DMS53 (cell line): ENCODE data around the gene RFC3.
"Not testable (repeated sequence)": the region's sequence is repeated elsewhere in the genome, so short reads cannot be mapped to it uniquely, and the experiment has no call there.

Experiments used
- DNase-seq: peaks from one replicate; lab custom pipeline; 2025; lab: John Stamatoyannopoulos, UW

RFC3 gene

GRCh38 chr13:33806470-33807248 lies 11.3 kb upstream of the RFC3 start:
- DNase-seq, result no peak

DNA sequence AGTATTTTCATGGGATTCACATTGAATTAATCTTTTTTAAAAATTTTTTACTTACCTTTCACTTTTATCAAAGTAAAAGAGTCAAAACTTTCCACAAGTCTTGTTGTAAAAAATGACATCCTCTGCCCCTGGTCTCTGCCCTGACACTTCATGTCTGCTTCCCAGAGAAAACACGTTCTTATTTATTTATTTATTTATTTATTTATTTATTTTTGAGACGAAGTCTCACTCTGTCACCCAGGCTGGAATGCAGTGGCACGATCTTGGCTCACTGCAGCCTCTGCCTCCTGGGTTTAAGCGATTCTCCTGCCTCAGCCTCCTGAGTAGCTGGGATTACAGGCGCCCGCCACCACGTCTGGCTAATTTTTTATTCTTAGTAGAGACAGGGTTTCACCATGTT lies 5.1 kb upstream of the RFC3 start:
- DNase-seq, result not testable (repeated sequence)

DNA sequence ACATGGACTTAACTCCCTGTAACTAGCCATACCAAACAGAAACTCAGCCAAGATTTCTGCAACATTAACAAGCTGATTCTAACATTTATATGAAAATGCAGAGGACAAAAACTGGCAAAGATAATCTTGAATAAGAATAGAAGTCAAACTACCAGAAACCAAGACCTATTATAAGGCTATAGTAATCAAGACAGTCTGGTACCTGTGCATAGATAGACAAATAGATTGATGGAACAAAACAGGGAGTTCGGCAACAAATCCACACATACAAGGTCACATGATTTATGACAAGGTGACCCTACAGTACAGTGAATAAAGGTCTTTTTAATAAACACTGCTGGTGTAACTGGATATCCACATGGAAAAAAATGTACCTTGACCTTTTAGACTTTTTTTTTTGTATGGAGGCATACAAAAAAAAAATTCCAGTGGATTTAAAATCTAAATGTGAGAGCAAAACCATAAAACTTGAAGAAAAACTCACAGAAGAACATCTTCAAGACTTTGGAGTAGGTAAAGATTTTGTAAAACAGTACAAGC lies 2.9 kb upstream of the RFC3 start:
- no peak for DNase-seq

GRCh38 chr13:33816912-33817311 lies 1.0 kb upstream of the RFC3 start:
- DNase-seq, result no peak

DNA sequence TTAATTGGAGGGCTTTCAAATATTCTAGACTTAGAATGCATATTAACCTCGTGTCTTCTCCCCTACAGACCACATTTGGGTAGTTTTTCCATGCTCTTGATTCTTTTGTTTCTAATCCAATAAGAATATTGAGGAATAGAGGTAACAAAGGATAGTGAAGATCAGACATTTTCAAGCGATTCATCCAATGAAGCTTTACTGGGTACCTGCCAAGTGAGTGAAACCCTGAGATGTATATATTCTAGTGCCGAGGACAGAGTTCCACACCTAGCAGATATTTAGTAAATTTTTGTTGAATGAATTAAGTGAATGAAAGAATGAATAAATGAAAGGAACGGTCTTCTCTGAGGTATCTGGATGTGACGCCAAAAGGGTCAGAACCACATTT lies 442 bp upstream of the RFC3 start:
- DNase-seq, result peak; percentile 57

- no peak for DNase-seq
These were observed 7.1 kb downstream of the RFC3 start for GRCh38 chr13:33825083-33825482.

GRCh38 chr13:33827139-33827538 lies 9.2 kb downstream of the RFC3 start:
- DNase-seq, result no peak

DNA sequence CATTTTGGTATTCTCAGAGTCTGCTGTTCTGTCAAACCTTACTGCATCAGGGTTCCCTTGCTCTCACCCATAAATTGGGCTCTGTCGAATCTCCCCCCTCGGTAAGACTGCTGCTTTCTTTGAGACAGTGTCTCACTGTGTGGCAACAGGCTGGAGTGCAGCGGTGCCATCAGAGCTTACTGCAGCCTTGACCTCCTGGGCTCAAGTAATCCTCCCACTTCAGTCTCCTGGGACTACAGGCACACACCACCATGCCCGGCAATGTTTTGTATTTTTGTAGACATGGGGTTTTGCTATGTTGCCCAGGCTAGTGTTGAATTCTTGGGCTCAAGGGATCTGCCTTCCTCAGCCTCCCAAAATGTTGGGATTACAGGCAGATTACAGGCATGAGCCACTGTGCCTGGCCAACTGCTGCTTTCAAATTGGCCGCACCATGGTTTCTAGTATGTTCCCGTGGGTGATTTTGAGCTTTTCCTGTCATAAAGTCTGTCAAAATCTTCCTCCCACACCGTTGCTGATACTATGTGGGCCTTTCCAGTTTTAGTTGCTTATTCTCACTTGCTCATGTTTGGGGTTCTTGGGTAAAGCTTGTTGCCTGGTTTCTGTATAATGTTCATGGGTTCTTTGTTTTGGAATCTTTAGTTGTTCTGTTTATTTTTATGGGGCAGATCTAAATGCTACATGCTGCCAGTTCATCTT lies 10.6 kb downstream of the RFC3 start:
- no peak for DNase-seq

DNA sequence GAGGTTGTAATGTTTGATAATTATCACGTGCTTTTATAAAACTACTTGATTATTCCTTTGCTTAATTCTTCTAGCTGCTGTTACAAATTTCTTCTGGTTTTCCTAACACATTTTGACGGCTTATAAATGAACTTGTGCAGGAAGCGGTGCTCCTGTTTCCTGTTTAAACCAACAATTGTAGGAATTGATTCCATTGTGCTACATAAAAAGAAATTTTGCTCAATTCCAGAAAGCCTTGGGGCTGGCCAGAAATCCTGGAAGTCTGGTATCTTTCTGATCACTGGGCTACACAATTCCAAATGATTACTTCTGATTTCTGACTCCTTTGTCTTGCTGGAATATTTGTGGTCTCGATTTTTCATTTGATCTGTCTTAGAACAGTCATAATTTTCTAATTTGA lies 14.9 kb downstream of the RFC3 start:
- no peak for DNase-seq

- no peak for DNase-seq
These were observed 20.7 kb downstream of the RFC3 start for GRCh38 chr13:33838647-33839046.

- DNase-seq, result no peak
These were observed 22.5 kb downstream of the RFC3 start for GRCh38 chr13:33840402-33840801.

- DNase-seq, result no peak
These were observed 24.3 kb downstream of the RFC3 start for GRCh38 chr13:33842207-33842606.

- no peak for DNase-seq
These were observed 25.0 kb downstream of the RFC3 start for GRCh38 chr13:33842986-33843385.

DNA sequence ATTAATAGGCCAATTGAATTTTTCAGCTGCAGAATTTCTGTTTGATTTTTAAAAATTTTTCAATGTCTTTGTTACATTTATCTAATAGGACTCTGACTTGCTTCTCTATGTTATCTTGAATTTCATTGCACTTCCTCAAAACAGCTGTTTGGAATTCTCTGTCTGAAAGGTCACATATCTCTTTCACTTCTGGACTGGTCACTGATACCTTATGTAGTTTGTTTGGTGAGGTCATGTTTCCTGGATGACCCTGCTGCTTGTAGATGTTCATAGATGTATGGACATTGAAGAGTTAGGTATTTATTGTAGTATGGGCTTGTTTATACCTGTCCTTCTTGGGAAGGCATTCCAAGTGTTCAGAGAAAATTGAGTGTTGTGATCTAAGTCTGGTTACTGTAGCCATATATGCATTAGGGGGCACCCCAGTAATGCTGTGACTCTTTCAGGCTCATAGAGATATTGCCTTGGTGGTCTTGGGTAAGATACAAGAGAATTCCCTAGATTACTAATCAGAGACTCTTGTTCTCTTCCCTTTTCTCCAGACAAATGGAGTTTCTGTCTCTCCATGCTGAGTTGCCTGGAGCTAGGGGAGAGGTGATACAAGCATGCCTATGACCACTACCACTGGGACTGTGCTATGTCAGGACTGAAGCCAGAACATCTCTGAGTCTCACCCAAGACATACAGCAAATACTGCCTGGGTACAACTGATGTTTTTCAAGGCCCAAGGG lies 27.8 kb downstream of the RFC3 start:
- DNase-seq, result no peak

DNA sequence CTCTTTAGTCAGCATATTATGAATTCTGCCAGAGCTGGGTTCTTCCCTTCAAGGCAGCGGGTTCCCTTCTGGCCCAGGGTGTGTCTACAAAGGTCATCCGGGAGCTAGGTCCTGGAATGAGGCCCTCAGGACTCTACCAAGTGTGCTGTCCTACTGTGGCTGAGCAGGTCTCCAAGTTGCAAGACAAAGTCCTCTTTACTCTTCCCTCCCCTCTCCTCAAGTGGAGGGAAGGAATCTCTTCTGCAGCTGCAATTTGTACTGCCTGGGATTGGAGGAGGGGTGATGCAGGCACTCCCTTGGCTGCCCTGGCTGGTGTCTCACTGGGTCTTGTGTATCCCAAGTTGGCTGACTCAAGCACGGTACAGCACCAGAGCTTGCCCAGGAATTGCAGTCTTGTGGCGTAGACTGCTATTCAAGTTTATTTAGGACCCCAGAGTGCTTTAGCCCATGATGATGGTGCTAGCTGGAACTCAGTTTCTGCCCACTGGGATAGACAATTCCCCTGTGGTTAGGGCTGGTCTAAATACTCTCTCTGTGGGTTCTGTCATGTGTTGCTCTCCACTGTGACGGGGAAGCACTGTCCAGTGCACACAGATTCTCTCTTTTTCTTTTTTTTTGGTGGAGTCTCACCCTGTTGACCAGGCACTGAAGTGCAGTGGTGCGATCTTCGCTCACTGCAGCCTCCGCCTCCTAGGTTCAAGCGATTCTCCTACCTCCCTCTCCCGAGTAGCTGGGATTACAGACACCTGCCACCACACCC lies 28.5 kb downstream of the RFC3 start:
- DNase-seq, result no peak

GRCh38 chr13:33849211-33849610 lies 31.3 kb downstream of the RFC3 start:
- DNase-seq, result peak; percentile 22

GRCh38 chr13:33855371-33855895 lies 37.5 kb downstream of the RFC3 start:
- no peak for DNase-seq

GRCh38 chr13:33859691-33860303 lies 41.8 kb downstream of the RFC3 start:
- DNase-seq, result no peak

DNA sequence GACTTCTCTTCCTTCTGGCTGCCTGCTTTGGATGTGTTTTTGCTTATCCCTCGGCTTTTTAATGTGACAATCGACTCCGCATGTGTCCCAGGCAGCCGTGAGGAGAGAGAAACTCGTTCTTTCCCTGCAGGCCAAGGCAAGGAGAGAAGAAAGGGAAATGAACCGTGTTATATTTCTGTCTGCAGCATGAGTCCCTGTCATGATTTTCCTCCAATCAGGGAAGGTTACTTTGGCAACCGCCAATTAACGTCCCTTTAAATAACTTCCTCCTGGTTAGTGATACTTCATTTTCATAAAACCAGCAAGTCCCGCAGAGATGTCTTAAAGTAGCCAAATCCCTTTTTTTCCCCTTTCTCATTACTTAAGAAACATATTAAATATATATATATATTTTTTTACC lies 42.6 kb downstream of the RFC3 start:
- no peak for DNase-seq

DNA sequence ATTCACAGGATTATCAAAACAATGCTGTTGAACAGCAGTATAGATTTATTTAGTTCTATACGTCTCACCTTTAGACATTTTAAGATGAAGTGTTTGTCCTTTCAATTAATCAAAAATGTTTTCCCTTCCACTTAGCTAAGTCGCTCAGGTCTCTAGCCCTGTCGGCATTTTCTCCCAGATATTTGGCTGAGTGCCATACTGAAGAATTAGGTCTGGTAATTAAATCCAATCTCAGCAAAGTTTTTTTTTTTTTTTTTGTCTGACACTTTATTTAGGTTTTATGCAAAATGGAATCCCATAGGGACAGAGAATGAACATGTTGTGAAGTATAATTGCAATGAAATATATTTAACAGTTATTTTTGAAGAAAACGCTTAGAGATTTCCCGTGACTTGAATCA lies 44.1 kb downstream of the RFC3 start:
- no peak for DNase-seq

DNA sequence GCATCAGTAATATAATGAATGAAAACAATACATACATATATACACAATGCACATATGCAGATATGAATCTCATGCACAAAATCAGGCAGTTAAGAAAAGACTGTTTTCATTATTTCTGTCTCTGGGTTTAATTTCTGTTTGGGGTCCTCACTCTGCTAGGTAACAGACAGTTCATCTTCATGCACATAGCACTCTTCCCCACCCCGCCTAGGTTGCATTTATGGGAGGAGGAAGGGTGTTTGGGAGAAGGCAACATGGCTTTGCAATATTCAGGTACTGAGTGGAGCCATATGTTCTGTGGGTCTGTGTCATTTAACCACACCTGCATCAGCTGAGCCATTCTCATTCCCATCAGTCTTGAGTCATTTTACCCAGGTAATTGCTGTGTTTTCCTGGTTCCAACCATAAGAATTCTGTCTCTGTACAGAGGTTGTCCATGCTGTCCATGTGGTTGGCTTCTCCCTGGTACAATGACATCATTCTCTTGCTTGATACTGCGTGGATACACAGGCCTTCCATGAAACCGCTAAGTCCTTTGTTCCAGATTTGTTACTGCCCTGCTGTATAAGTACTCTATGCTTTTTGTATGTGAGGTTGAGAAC lies 45.3 kb downstream of the RFC3 start:
- no peak for DNase-seq
